PC-3 (cell line): ENCODE data around the gene RORB. TPM values are rescaled to one million over a fixed set of nuclear protein-coding genes. Genes with fewer than 3 reads are reported as not detected.

Experiments
- ATAC-seq: fragments of 200-7000 bp; cut with Tn5 transposase; 2 replicates; pipeline ENCODE4 v1.9.1; 2020; ENCODE audit warnings: mild to moderate bottlenecking, moderate library complexity
- BruUV-seq: library from RNA; stranded (reverse); fragments of 400-500 nt; replicated peaks from 2 replicates; lab custom pipeline; 2021; lab: Mats Ljungman, UMichigan
- CTCF ChIA-PET: fragments of 300-600 bp; sonication (Branson Sonifier 250); formaldehyde crosslinking; loops from one replicate; lab custom pipeline; 2022; ENCODE audit warnings: antibody characterized with exemption; lab: Charles Lee
- POLR2A ChIA-PET: fragments of 300-600 bp; sonication (Branson Sonifier 250); formaldehyde crosslinking; loops from one replicate; lab custom pipeline; 2022; ENCODE audit warnings: antibody characterized with exemption; ENCODE audit not compliant: unreplicated experiment; lab: Charles Lee
- DNase-seq: peaks from one replicate; pipeline ENCODE4 v3.0.0-alpha.2; 2015
- H2AFZ ChIP-seq: fragments of 300-600 bp; sonication (generic); 2 replicates; pipeline ENCODE4 v1.6.0; 2016; ENCODE audit warnings: antibody characterized with exemption, low read length
- H3F3A ChIP-seq: fragments of 300-600 bp; sonication (generic); one replicate; pipeline ENCODE4 v1.6.0; 2017; ENCODE audit warnings: antibody characterized with exemption, low read length, control low read depth, mild to moderate bottlenecking; ENCODE audit not compliant: unreplicated experiment
- H3K27ac ChIP-seq: fragments of 300-600 bp; sonication (generic); 2 replicates; pipeline ENCODE4 v1.5.1; 2016; ENCODE audit warnings: mild to moderate bottlenecking, low read length
- H3K27me3 ChIP-seq: fragments of 300-600 bp; sonication (generic); 2 replicates; pipeline ENCODE4 v1.6.1; 2016; ENCODE audit warnings: low read length, mixed read lengths
- H3K36me3 ChIP-seq: fragments of 300-600 bp; sonication (generic); 2 replicates; pipeline ENCODE4 v1.6.1; 2016; ENCODE audit warnings: low read depth, mixed run types, low read length, mixed read lengths
- H3K4me1 ChIP-seq: fragments of 300-600 bp; sonication (generic); 2 replicates; pipeline ENCODE4 v1.5.1; 2016; ENCODE audit warnings: low read length; ENCODE audit not compliant: insufficient read depth
- H3K4me2 ChIP-seq: fragments of 300-600 bp; sonication (generic); 2 replicates; pipeline ENCODE4 v1.6.0; 2016; ENCODE audit warnings: low read length
- H3K4me3 ChIP-seq: fragments of 300-600 bp; sonication (generic); 2 replicates; pipeline ENCODE4 v1.5.1; 2016; ENCODE audit warnings: mild to moderate bottlenecking, low read length, mixed read lengths
- H3K79me2 ChIP-seq: fragments of 300-600 bp; sonication (generic); 2 replicates; pipeline ENCODE4 v1.6.1; 2017; ENCODE audit warnings: low read length, mixed read lengths
- H3K9ac ChIP-seq: fragments of 300-600 bp; sonication (generic); 2 replicates; pipeline ENCODE4 v1.6.0; 2016; ENCODE audit warnings: mild to moderate bottlenecking, low read length
- H3K9me2 ChIP-seq: fragments of 300-600 bp; sonication (generic); replicated peaks from 2 replicates; pipeline ENCODE4 v1.6.1; 2016; ENCODE audit warnings: mixed run types, low read length, mixed read lengths
- H3K9me3 ChIP-seq: fragments of 300-600 bp; sonication (generic); 2 replicates; pipeline ENCODE4 v1.6.1; 2016; ENCODE audit warnings: low read length, mixed read lengths
- H4K20me1 ChIP-seq: fragments of 300-600 bp; sonication (generic); 2 replicates; pipeline ENCODE4 v1.6.1; 2016; ENCODE audit warnings: low read length, mixed read lengths
- CTCF ChIP-seq: fragments of 300-600 bp; sonication (generic); conservative IDR thresholded peaks from 2 replicates; pipeline ENCODE4 v1.5.1; 2017; ENCODE audit warnings: antibody characterized with exemption, low read depth, mild to moderate bottlenecking, low read length
- EZH2 ChIP-seq: fragments of 300-600 bp; sonication (generic); IDR thresholded peaks from one replicate; pipeline ENCODE4 v1.6.1; 2017; ENCODE audit warnings: antibody characterized with exemption, mild to moderate bottlenecking, low read length; ENCODE audit not compliant: unreplicated experiment
- EZH2phosphoT487 ChIP-seq: fragments of 300-600 bp; sonication (generic); IDR thresholded peaks from 2 replicates; pipeline ENCODE4 v1.6.1; 2018; ENCODE audit warnings: mild to moderate bottlenecking, antibody characterized with exemption, low read length, borderline replicate concordance
- intact Hi-C: fragments of 100-400 bp; cut with micrococcal nuclease; formaldehyde crosslinking; loops from 2 replicates; pipeline ENCODE4 v1.9.0; 2023
- total RNA-seq: library from RNA; depleted of rRNA; stranded (reverse); fragments of >200 nt; gene quantifications from 2 replicates; pipeline ENCODE4 v1.2.3, GENCODE V29; 2014

Gene RORB
- total RNA-seq, 1 experiment from 2014 or later = not detected

DNA sequence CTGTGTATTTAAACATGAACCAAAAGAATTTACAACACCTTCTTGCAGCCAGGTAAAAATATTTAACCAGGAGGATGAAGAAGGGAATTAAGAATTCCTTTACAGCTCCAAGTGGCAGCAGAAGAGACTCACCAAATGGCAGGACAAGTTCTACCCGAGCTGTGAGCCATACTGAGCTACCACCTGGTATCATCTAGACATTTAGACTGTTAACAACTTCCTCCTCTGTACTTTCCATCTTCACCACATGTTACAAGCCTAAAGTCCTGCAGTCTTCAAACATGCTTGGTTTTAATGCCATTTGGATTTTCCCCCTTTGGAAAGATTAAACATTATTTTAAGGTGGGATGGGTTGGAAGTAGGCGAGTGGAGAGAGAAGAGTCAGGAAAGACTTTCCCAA lies 200.4 kb downstream of the RORB start:
- intact Hi-C loops = no loop called here

GRCh38 chr9:74711341-74711740 lies 214.2 kb downstream of the RORB start:
- POLR2A ChIA-PET = no interaction called here
- BruUV-seq = no TSS peak
- ATAC-seq = no peak

More for the DNA sequence above, 200.4 kb downstream of the RORB start:
- H4K20me1 ChIP-seq = no peaks in the 10 kb centered on the region
- H3K36me3 ChIP-seq = no peaks in the 10 kb centered on the region
- H3K9me3 ChIP-seq = no peaks in the 10 kb centered on the region
- no peak overlapping the region for H3K4me2 ChIP-seq
- DNase-seq = no peak
- TF ChIP-seq CTCF (no peak), EZH2 (no peak), EZH2phosphoT487 (no peak)
- H2AFZ ChIP-seq = no peak overlapping the region
- H3K4me3 ChIP-seq = no peak overlapping the region
- H3K79me2 ChIP-seq = no peaks in the 10 kb centered on the region
- H3K27ac ChIP-seq = no peak overlapping the region
- no TSS peak for BruUV-seq
- no peaks in the 10 kb centered on the region for H3K9me2 ChIP-seq
- ATAC-seq = no peak
- no peak overlapping the region for H3K9ac ChIP-seq
- ChIA-PET CTCF (no interaction called here), POLR2A (no interaction called here)
- H3K27me3 ChIP-seq = no peaks in the 10 kb centered on the region
- no peaks in the 10 kb centered on the region for H3K4me1 ChIP-seq
- H3F3A ChIP-seq = no peaks in the 10 kb centered on the region

More at GRCh38 chr9:74711341-74711740, 214.2 kb downstream of the RORB start:
- H3K9me3 ChIP-seq = no peaks in the 10 kb centered on the region
- H3F3A ChIP-seq = no peaks in the 10 kb centered on the region
- H3K9ac ChIP-seq = no peak overlapping the region
- no peaks in the 10 kb centered on the region for H3K27me3 ChIP-seq
- CTCF ChIA-PET = no interaction called here
- H3K79me2 ChIP-seq = no peaks in the 10 kb centered on the region
- intact Hi-C loops = no loop called here
- H2AFZ ChIP-seq = no peak overlapping the region
- no peaks in the 10 kb centered on the region for H3K4me1 ChIP-seq
- H3K9me2 ChIP-seq = no peaks in the 10 kb centered on the region
- no peak for TF ChIP-seq CTCF
- TF ChIP-seq EZH2 = no peak
- no peak for TF ChIP-seq EZH2phosphoT487
- H3K4me3 ChIP-seq = no peak overlapping the region
- no peak overlapping the region for H3K4me2 ChIP-seq
- no peak overlapping the region for H3K27ac ChIP-seq
- DNase-seq = no peak
- no peaks in the 10 kb centered on the region for H3K36me3 ChIP-seq
- H4K20me1 ChIP-seq = no peaks in the 10 kb centered on the region
